ENCODE measurements around the gene NACAD.

NACAD gene

GRCh38 chr7:45081670-45081974 is 7.1 kb downstream of the NACAD start:
- H3K4me3 ChIP-seq (ENCODE audit: low read length) = no peak overlapping the region
- no peaks in the 10 kb centered on the region; the same call in 1 of the 2 replicates for H3K36me3 ChIP-seq (ENCODE audit: control insufficient read depth, insufficient read depth, low read length)
- H3K9me3 ChIP-seq (ENCODE audit: control insufficient read depth, insufficient read depth, low read length) = no peaks in the 10 kb centered on the region
- no CpG with 5 or more reads among the region's 9 CpGs for WGBS (ENCODE audit: insufficient coverage, insufficient read length)
- H3K27ac ChIP-seq (ENCODE audit: low read length) = no peak overlapping the region
- no peaks in the 10 kb centered on the region for H3K4me1 ChIP-seq (ENCODE audit: control insufficient read depth, insufficient read depth, low read length)
- no peak for DNase-seq (ENCODE audit: low read depth, low spot score)
- no peaks in the 10 kb centered on the region for H3K27me3 ChIP-seq (ENCODE audit: control insufficient read depth, insufficient read depth, low read length)

- WGBS (ENCODE audit: insufficient coverage, insufficient read length) = no CpG with 5 or more reads among the region's 14 CpGs
- Histone ChIP-seq H3K27ac (ENCODE audit: low read length) (no peak overlapping the region), H3K27me3 (ENCODE audit: control insufficient read depth, insufficient read depth, low read length) (no peaks in the 10 kb centered on the region), H3K4me1 (ENCODE audit: control insufficient read depth, insufficient read depth, low read length) (no peaks in the 10 kb centered on the region), H3K4me3 (ENCODE audit: low read length) (no peak overlapping the region), H3K9me3 (ENCODE audit: control insufficient read depth, insufficient read depth, low read length) (no peaks in the 10 kb centered on the region), H3K36me3 (ENCODE audit: control insufficient read depth, insufficient read depth, low read length) (peaks cover under 1% of the 10 kb centered on the region; the same call in 1 of the 2 replicates)
- no peak for DNase-seq (ENCODE audit: low read depth, low spot score)
Observed at GRCh38 chr7:45080958-45081669, 7.7 kb downstream of the NACAD start.

GRCh38 chr7:45080265-45080957 is 8.4 kb downstream of the NACAD start:
- H3K27ac ChIP-seq (ENCODE audit: low read length) = no peak overlapping the region
- no CpG with 5 or more reads among the region's 17 CpGs for WGBS (ENCODE audit: insufficient coverage, insufficient read length)
- no peaks in the 10 kb centered on the region for H3K27me3 ChIP-seq (ENCODE audit: control insufficient read depth, insufficient read depth, low read length)
- DNase-seq (ENCODE audit: low read depth, low spot score) = no peak
- no peaks in the 10 kb centered on the region for H3K4me1 ChIP-seq (ENCODE audit: control insufficient read depth, insufficient read depth, low read length)
- no peak overlapping the region for H3K4me3 ChIP-seq (ENCODE audit: low read length)
- peaks cover 7% of the 10 kb centered on the region for H3K36me3 ChIP-seq (ENCODE audit: control insufficient read depth, insufficient read depth, low read length)
- H3K9me3 ChIP-seq (ENCODE audit: control insufficient read depth, insufficient read depth, low read length) = no peaks in the 10 kb centered on the region

DNA sequence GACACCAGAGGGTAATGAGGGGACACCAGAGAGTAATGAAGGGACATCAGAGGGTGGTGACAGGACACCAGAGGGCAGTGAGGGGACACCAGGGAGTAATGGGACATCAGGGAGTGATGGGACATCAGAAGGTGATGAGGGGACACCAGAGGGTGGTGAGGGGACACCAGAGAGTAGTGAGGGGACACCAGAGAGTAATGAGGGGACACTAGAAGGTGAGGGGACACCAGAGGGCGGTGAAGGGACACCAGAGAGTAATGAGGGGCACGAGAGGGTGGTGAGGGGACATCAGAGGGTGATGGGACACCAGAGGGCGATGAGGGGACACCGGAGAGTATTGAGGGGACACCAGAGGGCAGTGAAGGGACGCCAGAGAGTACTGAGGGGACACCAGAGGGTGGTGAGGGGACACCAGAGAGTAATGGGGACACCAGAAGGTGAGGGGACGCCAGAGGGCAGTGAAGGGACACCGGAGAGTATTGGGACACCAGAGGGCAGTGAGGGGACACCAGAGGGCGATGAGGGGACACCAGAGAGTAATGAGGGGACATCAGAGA is 10.6 kb downstream of the NACAD start:
- Histone ChIP-seq H3K27me3 (ENCODE audit: control insufficient read depth, insufficient read depth, low read length) (no peaks in the 10 kb centered on the region), H3K4me3 (ENCODE audit: low read length) (no peak overlapping the region), H3K4me1 (ENCODE audit: control insufficient read depth, insufficient read depth, low read length) (no peaks in the 10 kb centered on the region), H3K27ac (ENCODE audit: low read length) (no peak overlapping the region), H3K36me3 (ENCODE audit: control insufficient read depth, insufficient read depth, low read length) (peaks cover 15% of the 10 kb centered on the region), H3K9me3 (ENCODE audit: control insufficient read depth, insufficient read depth, low read length) (no peaks in the 10 kb centered on the region)
- WGBS (ENCODE audit: insufficient coverage, insufficient read length) = no CpG with 5 or more reads among the region's 8 CpGs
- no peak for DNase-seq (ENCODE audit: low read depth, low spot score)

DNA sequence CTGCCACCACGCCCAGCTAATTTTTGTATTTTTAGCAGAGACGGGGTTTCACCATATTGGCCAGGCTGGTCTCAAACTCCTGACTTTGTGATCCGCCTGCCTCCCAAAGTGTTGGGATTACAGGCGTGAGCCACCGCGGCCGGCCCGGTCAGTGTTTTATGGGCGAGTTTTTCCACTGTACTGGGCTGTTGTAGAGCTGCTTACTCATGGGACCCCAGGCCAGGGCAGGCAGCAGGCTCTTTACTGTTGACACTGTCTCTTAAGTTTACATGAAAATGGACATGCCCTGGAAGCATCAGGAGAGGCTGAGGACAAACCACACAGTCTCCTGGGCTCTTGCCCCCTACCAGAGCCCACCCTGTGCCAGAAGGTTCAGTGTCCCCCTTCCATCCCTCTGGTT is 11.2 kb downstream of the NACAD start:
- no CpG with 5 or more reads among the region's 9 CpGs for WGBS (ENCODE audit: insufficient coverage, insufficient read length)
- H3K9me3 ChIP-seq (ENCODE audit: control insufficient read depth, insufficient read depth, low read length) = no peaks in the 10 kb centered on the region

GRCh38 chr7:45076946-45077345 is 11.8 kb downstream of the NACAD start:
- Histone ChIP-seq H3K27me3 (ENCODE audit: control insufficient read depth, insufficient read depth, low read length) (no peaks in the 10 kb centered on the region), H3K9me3 (ENCODE audit: control insufficient read depth, insufficient read depth, low read length) (no peaks in the 10 kb centered on the region), H3K27ac (ENCODE audit: low read length) (no peak overlapping the region), H3K36me3 (ENCODE audit: control insufficient read depth, insufficient read depth, low read length) (peaks cover 17% of the 10 kb centered on the region), H3K4me3 (ENCODE audit: low read length) (no peak overlapping the region), H3K4me1 (ENCODE audit: control insufficient read depth, insufficient read depth, low read length) (no peaks in the 10 kb centered on the region)
- no peak for DNase-seq (ENCODE audit: low read depth, low spot score)
- no CpG with 5 or more reads among the region's 5 CpGs for WGBS (ENCODE audit: insufficient coverage, insufficient read length)

More for the DNA sequence above, 11.2 kb downstream of the NACAD start:
- H3K36me3 ChIP-seq (ENCODE audit: control insufficient read depth, insufficient read depth, low read length) = peaks cover 16% of the 10 kb centered on the region
- no peaks in the 10 kb centered on the region for H3K4me1 ChIP-seq (ENCODE audit: control insufficient read depth, insufficient read depth, low read length)
- H3K27ac ChIP-seq (ENCODE audit: low read length) = no peak overlapping the region
- DNase-seq (ENCODE audit: low read depth, low spot score) = no peak
- no peaks in the 10 kb centered on the region for H3K27me3 ChIP-seq (ENCODE audit: control insufficient read depth, insufficient read depth, low read length)
- no peak overlapping the region for H3K4me3 ChIP-seq (ENCODE audit: low read length)

DNA sequence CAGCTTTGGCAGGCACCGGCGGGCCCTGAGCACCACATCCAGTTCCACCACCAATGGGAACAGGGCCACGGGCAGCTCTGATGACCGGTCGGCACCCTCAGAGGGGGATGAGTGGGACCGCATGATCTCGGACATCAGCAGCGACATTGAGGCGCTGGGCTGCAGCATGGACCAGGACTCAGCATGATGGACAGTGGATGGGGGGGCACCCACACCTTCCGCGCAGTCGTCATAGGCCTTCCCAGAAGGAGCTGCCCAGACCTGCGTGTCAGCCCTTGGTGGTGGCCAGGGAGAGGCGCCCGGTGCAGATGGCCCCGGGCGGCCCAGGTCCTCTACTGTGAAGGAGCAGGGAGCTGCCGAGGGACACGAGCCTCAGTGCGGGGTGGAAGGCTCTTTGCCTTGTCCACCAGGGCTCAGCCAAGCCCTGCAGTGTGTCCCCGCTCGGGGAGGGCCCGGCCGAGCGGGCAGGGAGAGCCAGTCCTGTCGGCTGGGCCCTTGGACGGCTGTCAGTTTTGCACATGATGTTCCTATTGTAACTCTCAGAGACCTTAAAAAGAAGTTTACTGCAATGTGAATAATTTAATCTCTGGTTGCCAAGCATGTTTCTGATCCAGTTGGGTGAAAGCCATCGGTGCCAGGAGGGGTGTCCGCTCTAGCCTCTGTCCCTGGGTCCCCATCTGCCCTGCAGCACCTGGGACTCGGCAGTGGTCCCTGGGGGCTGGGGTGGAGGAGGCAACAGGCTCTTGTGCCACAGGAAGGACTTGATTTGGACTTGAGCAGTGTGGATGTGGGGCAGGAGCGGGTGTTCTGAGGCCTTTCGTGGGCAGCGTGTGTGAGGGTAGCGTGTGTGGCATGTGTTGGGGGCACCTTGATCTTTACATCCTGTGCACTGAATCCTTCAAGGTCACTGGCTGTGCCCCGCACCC is 12.6 kb downstream of the NACAD start:
- Histone ChIP-seq H3K27ac (ENCODE audit: low read length) (no peak overlapping the region), H3K4me1 (ENCODE audit: control insufficient read depth, insufficient read depth, low read length) (no peaks in the 10 kb centered on the region), H3K27me3 (ENCODE audit: control insufficient read depth, insufficient read depth, low read length) (no peaks in the 10 kb centered on the region), H3K4me3 (ENCODE audit: low read length) (no peak overlapping the region), H3K9me3 (ENCODE audit: control insufficient read depth, insufficient read depth, low read length) (no peaks in the 10 kb centered on the region), H3K36me3 (ENCODE audit: control insufficient read depth, insufficient read depth, low read length) (peaks cover 17% of the 10 kb centered on the region)
- DNase-seq (ENCODE audit: low read depth, low spot score) = no peak
- WGBS (ENCODE audit: insufficient coverage, insufficient read length) = no CpG with 5 or more reads among the region's 35 CpGs

- Histone ChIP-seq H3K27me3 (ENCODE audit: control insufficient read depth, insufficient read depth, low read length) (no peaks in the 10 kb centered on the region), H3K36me3 (ENCODE audit: control insufficient read depth, insufficient read depth, low read length) (peaks cover 17% of the 10 kb centered on the region), H3K4me3 (ENCODE audit: low read length) (no peak overlapping the region), H3K4me1 (ENCODE audit: control insufficient read depth, insufficient read depth, low read length) (no peaks in the 10 kb centered on the region), H3K27ac (ENCODE audit: low read length) (no peak overlapping the region), H3K9me3 (ENCODE audit: control insufficient read depth, insufficient read depth, low read length) (no peaks in the 10 kb centered on the region)
- WGBS (ENCODE audit: insufficient coverage, insufficient read length) = no CpG with 5 or more reads among the region's 1 CpG
- no peak for DNase-seq (ENCODE audit: low read depth, low spot score)
Observed at GRCh38 chr7:45075355-45075644, 13.5 kb downstream of the NACAD start.

DNA sequence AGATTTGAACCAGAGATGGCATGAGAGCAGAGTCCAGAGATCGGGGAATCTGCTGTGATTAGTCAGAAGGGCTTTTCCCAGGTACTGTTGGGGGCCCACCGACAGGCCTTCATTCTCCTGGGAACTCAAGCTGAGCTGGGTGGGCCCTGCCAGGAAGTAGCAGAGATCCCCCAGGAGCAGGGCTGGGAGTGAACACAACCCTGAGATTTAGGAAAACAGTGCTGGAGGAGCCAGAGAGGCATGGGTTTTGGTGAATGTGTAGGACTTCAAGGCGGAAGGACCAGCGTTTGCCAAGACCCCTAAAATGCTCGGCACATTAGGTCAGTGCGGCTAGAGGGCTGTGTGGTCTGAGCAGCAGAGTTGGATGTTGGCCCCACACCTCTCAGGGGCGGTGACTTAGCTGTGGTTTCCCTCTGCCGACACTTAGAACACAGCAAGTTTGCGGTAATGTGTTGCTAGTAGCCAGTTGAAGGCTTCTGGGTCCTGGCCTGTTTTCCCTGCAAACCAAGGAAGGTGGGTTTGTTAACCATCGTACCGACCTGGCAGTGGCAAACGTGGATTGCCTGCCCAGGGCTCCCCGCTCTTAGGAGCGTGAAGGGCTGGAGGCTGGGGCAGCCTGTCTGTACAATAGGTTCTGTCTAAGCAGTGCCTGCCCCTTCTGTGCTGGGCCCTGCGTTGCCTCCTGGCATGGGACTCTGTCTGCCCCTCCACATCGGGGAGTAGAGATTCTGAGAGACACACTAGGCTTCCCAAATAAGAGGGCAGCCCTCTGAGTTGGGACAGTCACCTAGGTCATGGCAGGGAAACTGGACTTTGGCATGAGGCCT is 14.0 kb downstream of the NACAD start:
- H3K4me1 ChIP-seq (ENCODE audit: control insufficient read depth, insufficient read depth, low read length) = no peaks in the 10 kb centered on the region
- no peaks in the 10 kb centered on the region for H3K9me3 ChIP-seq (ENCODE audit: control insufficient read depth, insufficient read depth, low read length)
- H3K27ac ChIP-seq (ENCODE audit: low read length) = no peak overlapping the region
- no CpG with 5 or more reads among the region's 16 CpGs for WGBS (ENCODE audit: insufficient coverage, insufficient read length)
- H3K27me3 ChIP-seq (ENCODE audit: control insufficient read depth, insufficient read depth, low read length) = no peaks in the 10 kb centered on the region
- no peak overlapping the region for H3K4me3 ChIP-seq (ENCODE audit: low read length)
- DNase-seq (ENCODE audit: low read depth, low spot score) = no peak
- peaks cover 17% of the 10 kb centered on the region for H3K36me3 ChIP-seq (ENCODE audit: control insufficient read depth, insufficient read depth, low read length)
